ENCODE results near the gene B3GNT8.
"Not testable (repeated sequence)": the region's sequence is repeated elsewhere in the genome, so short reads cannot be mapped to it uniquely, and the experiment has no call there.

The B3GNT8 gene

GRCh38 chr19:41426952-41427646 lies at the start of gene B3GNT8:
TSS of gene B3GNT8 (minus strand) at chr19:41427374. CDS start at chr19:41426778, 596 bp downstream.
- DNase-seq (ENCODE audit: low read depth in 2 of 2, low spot score in 1 of 2) = no peak

- DNase-seq (ENCODE audit: low read depth in 2 of 2, low spot score in 1 of 2) = no peak
Measured at GRCh38 chr19:41476583-41476982, 49.4 kb upstream of the B3GNT8 start.

DNA sequence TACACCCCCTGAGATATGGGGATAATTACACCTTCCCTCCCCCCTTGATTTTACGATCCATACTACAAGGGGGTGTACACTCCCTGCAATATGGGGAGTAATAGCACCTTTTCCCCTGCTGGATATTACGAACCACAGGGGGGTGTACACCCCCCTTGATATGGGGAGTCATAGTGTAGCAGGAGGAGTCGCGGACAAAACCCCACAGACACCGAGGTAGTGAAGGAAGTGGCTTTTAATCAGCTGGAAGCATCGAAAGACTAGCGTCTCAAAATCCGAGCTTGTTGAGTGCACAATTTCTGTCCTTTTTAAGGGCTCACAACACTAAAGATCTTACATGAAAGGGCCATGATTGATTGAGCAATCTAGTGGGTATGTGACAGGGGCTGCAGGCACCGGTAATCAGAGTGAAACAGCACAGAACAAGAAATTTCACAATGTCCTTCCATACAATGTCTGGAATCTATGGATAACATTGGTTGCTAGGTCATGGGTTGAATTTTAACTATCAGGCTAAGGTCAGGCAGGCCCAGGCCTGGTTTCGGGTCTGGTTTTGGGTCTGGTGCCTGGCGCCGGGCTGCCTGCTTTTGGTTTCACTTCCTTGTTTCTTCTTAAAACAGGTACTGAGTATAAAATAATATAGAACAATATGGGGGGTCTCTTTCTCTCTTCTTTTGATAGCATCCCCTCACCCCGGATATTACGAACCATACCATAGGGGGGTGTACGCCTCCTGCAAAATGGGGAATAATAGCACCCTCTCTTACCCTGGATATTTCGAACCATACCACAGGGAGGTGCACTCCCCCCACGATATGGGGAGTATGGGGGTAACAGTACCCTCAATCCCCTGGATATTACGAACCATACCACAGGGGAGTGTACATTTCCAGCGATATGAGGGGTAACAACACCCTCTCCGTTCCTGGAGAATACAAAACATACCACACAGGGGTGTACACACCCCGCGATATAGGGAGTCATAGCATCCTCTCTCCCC lies 36.4 kb upstream of the B3GNT8 start:
- not testable (repeated sequence) for DNase-seq (ENCODE audit: low read depth in 2 of 2, low spot score in 1 of 2)

- DNase-seq (ENCODE audit: low read depth in 2 of 2, low spot score in 1 of 2) = no peak
Measured at GRCh38 chr19:41462497-41462896, 35.3 kb upstream of the B3GNT8 start.

DNA sequence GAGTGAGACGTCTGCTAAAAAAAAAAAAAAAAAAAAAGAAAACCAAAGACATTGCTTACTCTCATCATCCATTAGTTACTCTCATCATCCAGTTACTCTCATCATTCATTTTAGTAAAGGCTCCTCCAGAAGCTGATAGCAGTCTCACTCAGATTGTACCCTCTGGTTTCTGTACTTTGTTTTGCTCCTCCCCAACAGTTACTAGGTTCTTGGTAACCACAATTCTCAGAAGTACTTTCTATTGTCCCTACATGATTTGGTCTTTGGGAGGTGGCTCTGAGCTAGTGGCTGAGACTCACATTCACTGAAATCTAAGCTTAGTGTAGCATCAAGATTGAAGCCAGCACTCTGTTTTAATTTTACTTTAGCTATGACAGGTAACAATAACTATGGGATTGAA lies 30.1 kb upstream of the B3GNT8 start:
- DNase-seq (ENCODE audit: low read depth in 2 of 2, low spot score in 1 of 2) = no peak

DNA sequence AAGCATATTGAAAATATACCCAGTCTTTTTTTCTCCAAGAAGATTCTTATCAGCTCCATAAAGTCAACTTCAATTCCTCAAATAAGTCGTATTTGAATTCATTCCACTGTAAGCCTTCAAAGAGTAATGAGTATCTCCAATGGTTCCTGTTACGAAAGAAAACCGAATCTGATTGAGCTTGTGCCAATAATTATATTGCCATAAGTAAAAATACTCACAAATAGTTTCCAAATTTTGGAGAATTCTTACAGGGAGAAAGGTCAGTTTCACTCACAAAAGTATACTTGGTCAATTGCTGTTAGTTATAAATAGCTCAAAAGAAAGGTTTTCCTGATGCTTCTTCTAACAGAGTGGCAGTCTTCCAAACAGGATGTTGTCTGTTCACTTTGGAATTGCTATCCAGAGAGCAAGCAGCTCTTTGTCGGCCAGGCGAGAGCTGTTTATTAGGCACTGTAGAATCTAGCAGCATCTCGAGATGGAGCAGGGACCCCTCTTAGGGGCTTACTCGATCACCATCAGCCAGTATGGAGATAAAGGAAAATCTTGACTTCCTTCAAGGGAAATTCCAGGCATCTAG lies 29.3 kb upstream of the B3GNT8 start:
- DNase-seq (ENCODE audit: low read depth in 2 of 2, low spot score in 1 of 2) = no peak

GRCh38 chr19:41455936-41456335 lies 28.8 kb upstream of the B3GNT8 start:
- no peak for DNase-seq (ENCODE audit: low read depth in 2 of 2, low spot score in 1 of 2)

DNA sequence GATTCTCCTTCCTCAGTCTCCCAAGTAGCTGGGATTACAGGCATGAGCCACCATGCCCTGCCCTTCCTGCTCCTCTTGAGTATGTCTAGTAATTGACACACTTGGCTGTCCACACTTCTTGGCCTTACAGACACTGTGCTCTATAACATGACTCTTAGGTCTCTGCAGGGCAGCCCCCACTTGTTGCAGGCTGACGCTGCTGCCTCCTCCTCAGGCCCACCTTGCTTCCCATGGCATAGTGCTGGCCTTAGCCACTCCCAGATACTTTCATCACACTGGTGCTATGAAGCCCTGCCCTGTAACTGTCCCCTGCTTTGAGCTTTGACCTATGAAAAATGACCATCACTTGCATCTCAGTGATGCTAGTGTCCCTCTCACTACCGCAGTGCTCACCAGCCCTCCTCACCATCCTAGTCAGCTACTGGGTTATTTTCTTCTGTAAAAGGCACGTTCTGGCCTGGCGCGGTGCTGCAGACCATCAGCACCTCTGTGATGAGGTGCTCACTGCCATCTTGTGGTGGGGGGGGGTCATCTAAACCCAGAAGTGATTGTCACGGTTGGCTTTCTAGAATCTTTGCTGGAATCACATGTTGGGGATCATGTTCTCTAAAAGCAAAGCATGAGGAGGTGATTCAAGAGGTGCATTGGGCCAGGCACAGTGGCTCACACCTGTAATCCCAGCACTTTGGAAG lies 25.6 kb upstream of the B3GNT8 start:
- DNase-seq (ENCODE audit: low read depth in 2 of 2, low spot score in 1 of 2) = no peak

- no peak for DNase-seq (ENCODE audit: low read depth in 2 of 2, low spot score in 1 of 2)
Measured at GRCh38 chr19:41449865-41450178, 22.6 kb upstream of the B3GNT8 start.

DNA sequence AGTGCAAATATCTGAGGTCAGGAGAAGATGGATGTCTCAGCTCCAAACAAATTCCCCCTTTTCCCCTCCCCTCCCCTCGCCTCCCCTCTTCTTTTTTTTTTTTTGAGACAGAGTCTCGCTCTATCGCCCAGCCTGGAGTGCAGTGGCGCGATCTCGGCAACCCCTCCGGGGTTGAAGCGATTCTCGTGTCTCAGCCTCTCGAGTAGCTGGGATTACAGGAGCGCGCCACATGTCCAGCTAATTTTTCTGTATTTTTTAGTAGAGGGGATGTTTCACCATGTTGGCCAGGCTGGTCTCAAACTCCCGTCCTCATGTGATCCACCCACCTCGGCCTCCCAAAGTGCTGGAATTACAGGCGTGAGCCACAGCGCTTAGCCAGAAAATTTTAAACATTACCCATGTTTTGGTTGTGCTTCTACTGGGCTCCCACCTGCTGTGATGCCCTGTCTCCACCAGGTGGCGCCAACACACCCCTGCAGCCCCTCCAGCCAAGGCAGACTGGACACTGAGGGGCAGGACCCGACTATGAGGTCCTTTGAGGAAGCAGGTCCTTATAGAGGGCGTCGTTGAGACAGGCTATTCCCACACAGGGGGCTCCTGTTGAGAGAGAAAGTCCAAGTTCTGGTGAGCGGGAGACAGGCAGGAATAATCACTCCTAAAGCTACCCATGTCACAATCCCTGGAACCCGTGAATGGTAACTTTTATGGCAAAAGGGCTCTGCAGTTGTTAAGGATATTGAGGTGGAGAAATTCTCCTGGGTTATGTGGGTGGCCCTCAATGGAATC lies 22.1 kb upstream of the B3GNT8 start:
- peak; percentile 41 to 49 for DNase-seq (ENCODE audit: low read depth in 2 of 2, low spot score in 1 of 2)

GRCh38 chr19:41447732-41448332 lies 20.7 kb upstream of the B3GNT8 start:
- no peak for DNase-seq (ENCODE audit: low read depth in 2 of 2, low spot score in 1 of 2)

GRCh38 chr19:41445575-41445974 lies 18.4 kb upstream of the B3GNT8 start:
- DNase-seq (ENCODE audit: low read depth in 2 of 2, low spot score in 1 of 2) = no peak

DNA sequence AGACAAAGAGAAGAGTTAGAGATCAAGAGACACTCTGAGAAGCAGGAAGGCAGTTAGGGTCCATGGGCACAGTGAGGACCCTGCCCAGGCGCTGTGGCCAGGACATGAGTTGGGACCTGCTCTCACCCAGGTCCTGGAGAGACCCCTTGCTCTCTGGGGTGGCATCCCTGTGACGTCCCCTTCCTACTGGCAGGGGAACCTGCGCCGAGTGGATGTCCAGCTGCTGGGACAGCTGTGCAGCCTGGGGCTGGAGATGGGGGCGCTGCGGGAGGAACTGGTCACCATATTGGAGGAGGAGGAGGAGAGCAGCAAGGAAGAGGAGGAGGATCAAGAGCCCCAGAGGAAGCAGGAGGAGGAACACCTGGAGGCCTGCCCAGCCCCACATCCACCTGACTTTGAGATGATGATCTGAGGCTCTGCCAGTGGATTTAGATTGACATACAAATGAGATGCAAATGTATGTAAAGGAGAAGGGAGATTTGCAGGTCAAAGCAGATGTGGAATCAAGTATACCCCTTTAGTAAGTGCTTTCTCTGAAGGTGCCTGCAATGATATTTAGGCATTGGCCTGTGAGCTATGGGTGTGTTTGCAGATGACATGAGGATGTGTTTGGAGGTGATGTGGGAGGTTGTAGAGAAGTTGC lies 16.8 kb upstream of the B3GNT8 start:
- DNase-seq (ENCODE audit: low read depth in 2 of 2, low spot score in 1 of 2) = no peak

- no peak for DNase-seq (ENCODE audit: low read depth in 2 of 2, low spot score in 1 of 2)
Measured at GRCh38 chr19:41442473-41443355, 15.5 kb upstream of the B3GNT8 start, which contains the start of gene ERICH4. TSS of gene ERICH4 (plus strand) at chr19:41443156. CDS start at chr19:41443170, 14 bp downstream.

GRCh38 chr19:41441321-41441945 lies 14.3 kb upstream of the B3GNT8 start:
- no peak for DNase-seq (ENCODE audit: low read depth in 2 of 2, low spot score in 1 of 2)

DNA sequence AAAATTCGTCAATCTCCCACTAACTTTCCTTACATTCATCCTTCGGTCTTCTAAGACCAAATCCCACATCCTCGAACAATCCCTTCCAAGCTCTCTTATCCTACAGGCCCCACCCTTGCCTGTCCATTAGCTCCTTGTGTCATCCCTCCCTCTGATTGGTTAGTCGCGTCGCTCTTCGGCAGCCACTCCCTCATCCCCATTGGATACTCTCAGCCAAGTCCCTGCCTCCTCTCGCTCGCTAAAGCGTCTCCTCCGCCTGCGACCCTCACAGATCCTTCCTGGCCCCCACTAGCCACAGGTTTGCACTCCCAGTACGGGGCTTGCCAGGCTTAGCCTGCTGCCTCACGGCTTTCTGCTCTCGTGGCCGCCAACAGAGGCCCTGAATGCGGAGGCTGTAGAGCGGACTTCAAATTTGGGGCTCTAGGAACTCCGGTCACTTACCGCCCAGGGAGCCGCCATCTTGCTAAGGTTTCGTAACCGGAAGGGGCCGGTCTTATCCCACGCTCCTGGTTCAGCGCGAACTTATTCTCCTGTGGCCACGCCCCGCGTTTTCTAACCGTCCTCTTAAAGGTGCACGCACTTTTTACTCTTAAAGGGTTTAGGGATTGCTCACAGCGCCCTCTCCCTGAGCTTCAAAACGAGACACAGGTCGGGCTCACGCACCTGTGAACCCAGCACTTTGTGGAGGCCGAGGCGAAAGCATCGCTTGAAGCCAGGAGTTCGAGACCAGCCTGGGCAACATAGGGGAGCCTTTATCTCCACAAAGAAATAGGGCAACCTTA lies 12.5 kb upstream of the B3GNT8 start, which contains the start of gene DMAC2:
DMAC2 (minus strand) TSS at position 472 of the 782 bp plus-strand sequence; CDS start at position 459, 13 bp downstream.
- DNase-seq (ENCODE audit: low read depth in 2 of 2, low spot score in 1 of 2) = peak; percentile 88 to 90

- no peak for DNase-seq (ENCODE audit: low read depth in 2 of 2, low spot score in 1 of 2)
Measured at GRCh38 chr19:41437944-41438574, 10.9 kb upstream of the B3GNT8 start.

All from stimulated activated CD8-positive, alpha-beta memory T cell treated with anti-CD3 and anti-CD28 coated beads, Interleukin-4, amount 100 ng/mL, for 4 hours (primary cell).